Measurements from ENCODE around the gene KCNMA1. TPM values are rescaled to one million over a fixed set of nuclear protein-coding genes. Genes with fewer than 3 reads are reported as not detected.

KCNMA1 gene
- total RNA-seq, 4 donors from 2014 or later: 146 to 300 (median 265) TPM

DNA sequence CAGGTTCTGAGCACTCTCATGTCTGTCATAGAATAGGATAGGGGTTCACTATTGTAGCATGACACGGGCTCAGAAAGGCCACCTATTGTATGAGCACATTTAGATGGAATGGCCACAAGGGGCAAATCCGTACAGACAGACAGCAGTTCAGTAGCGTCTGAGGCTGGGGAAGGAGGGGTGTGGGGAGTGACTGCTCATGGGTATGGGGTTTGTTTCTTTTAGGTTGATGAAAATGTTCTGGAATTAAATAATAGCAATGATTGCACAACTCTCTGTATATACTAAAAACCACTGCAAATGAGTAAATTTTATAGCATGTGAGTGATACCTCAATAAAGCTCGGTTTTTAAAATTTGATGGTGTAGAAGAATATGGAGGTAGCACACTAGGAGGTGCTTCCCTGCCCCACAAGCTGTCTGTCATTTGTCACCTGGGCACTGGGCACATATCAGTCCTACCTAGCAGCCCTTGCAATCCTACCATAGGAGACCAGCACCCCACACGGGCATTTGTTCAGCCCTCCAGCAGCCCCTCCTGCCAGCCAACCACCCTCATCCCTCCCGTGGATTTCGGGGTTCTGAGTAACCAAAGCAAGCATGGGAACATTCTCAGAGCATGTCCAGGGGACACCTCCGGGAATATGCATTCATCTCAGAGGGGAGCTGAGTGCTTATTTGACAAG, 35.2 kb downstream of the KCNMA1 start:
- no peak for DNase-seq (ENCODE audit: extremely low spot score)
- Histone ChIP-seq H3K9me3 (no peaks in the 10 kb centered on the region), H3K27me3 (no peaks in the 10 kb centered on the region), H3K4me3 (no peak overlapping the region), H3K27ac (replicated peaks in 1 of 4) (peak overlapping the region; percentile 44 to 59 (median 49)), H3K4me1 (peaks cover 6 to 90% (median 80%) of the 10 kb centered on the region in 4 donors), H3K36me3 (no peaks in the 10 kb centered on the region)
- WGBS: 60% methylated on average over 8 of the region's 8 CpGs
- TF ChIP-seq POLR2AphosphoS5 (IDR thresholded peaks at IDR 0.05) (no peak), POLR2A (IDR thresholded peaks at IDR 0.05; ENCODE audit: low read depth) (no peak), EP300 (IDR thresholded peaks at IDR 0.05) (no peak)
- TF ChIP-seq, protein P1, sequence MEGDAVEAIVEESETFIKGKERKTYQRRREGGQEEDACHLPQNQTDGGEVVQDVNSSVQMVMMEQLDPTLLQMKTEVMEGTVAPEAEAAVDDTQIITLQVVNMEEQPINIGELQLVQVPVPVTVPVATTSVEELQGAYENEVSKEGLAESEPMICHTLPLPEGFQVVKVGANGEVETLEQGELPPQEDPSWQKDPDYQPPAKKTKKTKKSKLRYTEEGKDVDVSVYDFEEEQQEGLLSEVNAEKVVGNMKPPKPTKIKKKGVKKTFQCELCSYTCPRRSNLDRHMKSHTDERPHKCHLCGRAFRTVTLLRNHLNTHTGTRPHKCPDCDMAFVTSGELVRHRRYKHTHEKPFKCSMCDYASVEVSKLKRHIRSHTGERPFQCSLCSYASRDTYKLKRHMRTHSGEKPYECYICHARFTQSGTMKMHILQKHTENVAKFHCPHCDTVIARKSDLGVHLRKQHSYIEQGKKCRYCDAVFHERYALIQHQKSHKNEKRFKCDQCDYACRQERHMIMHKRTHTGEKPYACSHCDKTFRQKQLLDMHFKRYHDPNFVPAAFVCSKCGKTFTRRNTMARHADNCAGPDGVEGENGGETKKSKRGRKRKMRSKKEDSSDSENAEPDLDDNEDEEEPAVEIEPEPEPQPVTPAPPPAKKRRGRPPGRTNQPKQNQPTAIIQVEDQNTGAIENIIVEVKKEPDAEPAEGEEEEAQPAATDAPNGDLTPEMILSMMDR (IDR thresholded peaks at IDR 0.05): no peak
- intact Hi-C loops (cut with DNase I): no loop called here

DNA sequence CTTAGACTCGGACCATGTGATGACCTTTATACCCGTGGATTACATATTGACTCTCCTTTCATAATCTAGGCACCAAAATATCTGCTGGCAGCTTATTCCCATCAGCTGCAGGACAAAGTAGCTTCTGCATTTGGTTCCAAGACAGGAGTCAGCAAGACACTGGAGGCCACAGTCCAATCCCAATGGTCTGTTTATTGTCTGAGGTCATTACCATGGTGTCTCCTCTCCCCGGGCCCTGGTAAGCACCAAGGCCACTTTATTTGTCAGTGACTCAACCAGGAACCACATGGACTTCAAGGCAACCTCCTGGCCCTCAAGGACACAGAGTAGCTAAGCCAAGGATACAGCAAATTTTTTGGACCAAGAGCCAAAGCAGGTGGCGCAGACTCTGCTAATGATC, 36.1 kb downstream of the KCNMA1 start:
- H3K27ac ChIP-seq (replicated peaks in 1 of 4): peak overlapping the region; percentile 48 to 59 (median 52)
- no peak overlapping the region for H3K4me3 ChIP-seq
- 60% methylated on average over 4 of the region's 4 CpGs for WGBS
- DNase-seq (ENCODE audit: extremely low spot score): no peak
- peaks cover 6 to 91% (median 74%) of the 10 kb centered on the region in 4 donors for H3K4me1 ChIP-seq
- no peaks in the 10 kb centered on the region for H3K36me3 ChIP-seq
- H3K9me3 ChIP-seq: no peaks in the 10 kb centered on the region
- H3K27me3 ChIP-seq: no peaks in the 10 kb centered on the region
- TF ChIP-seq, protein P1 (IDR thresholded peaks at IDR 0.05): no peak
- peak in 1 of 2 donors; percentile 8 for TF ChIP-seq POLR2AphosphoS5 (IDR thresholded peaks at IDR 0.05)
- TF ChIP-seq EP300 (IDR thresholded peaks at IDR 0.05): no peak
- no peak for TF ChIP-seq POLR2A (IDR thresholded peaks at IDR 0.05; ENCODE audit: low read depth)
- intact Hi-C loops (cut with DNase I): no loop called here

DNA sequence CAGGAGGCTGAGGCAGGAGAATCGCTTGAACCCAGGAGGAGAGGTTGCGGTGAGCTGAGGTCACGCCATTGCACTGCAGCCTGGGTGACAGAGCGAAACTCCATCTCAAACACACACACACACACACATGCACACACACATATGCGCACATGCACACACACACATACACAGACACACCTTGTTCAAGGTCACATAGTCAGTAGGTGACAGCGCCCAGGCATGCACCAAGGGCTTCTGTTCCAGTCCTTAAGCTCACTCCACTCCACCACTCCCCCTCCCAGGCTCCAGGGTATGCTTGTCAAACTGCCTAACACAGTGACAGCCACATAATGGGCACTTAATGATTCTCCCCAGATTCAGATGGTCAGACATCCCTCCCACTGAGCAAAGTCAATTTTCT, 37.0 kb downstream of the KCNMA1 start:
- H3K4me1 ChIP-seq: peaks cover 6 to 85% (median 65%) of the 10 kb centered on the region in 4 donors
- no peaks in the 10 kb centered on the region for H3K27me3 ChIP-seq
- 87% methylated on average over 5 of the region's 6 CpGs for WGBS
- no peaks in the 10 kb centered on the region for H3K36me3 ChIP-seq
- intact Hi-C loops (cut with DNase I): no loop called here
- H3K4me3 ChIP-seq: no peak overlapping the region
- no peak for DNase-seq (ENCODE audit: extremely low spot score)
- H3K9me3 ChIP-seq: no peaks in the 10 kb centered on the region
- TF ChIP-seq, protein P1 (IDR thresholded peaks at IDR 0.05): no peak
- TF ChIP-seq POLR2A (IDR thresholded peaks at IDR 0.05; ENCODE audit: low read depth) (no peak), EP300 (IDR thresholded peaks at IDR 0.05) (no peak), POLR2AphosphoS5 (IDR thresholded peaks at IDR 0.05) (no peak)
- H3K27ac ChIP-seq (replicated peaks in 1 of 4): peak overlapping the region in 3 of 4 donors; percentile 50 to 59 (median 55)

DNA sequence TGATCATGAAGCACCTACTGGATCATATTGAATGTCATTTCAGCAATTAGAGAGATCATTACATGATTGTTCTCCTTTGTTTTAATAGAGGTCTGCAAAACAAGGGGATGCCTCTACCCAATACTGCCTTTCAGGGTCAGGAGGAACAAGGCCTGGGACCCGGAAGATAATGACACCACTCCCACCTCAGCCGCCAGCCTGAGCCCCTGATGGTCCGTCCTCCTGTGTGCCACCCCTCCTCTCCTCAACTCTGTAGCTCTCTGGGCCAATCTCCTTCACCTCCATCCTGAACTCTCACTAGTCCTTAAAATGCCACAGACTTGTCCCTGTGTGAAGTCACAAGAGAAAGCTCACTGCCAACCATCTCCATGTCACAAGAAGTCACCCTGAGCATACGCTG, 38.0 kb downstream of the KCNMA1 start:
- peak overlapping the region in 2 of 4 donors; percentile 5 to 59 for H3K27ac ChIP-seq (replicated peaks in 1 of 4)
- H3K36me3 ChIP-seq: no peaks in the 10 kb centered on the region
- no peak for DNase-seq (ENCODE audit: extremely low spot score)
- no peak overlapping the region for H3K4me3 ChIP-seq
- TF ChIP-seq, protein P1 (IDR thresholded peaks at IDR 0.05): no peak
- TF ChIP-seq POLR2AphosphoS5 (IDR thresholded peaks at IDR 0.05) (no peak), EP300 (IDR thresholded peaks at IDR 0.05) (no peak), POLR2A (IDR thresholded peaks at IDR 0.05; ENCODE audit: low read depth) (no peak)
- no peaks in the 10 kb centered on the region for H3K9me3 ChIP-seq
- no peaks in the 10 kb centered on the region for H3K27me3 ChIP-seq
- peaks cover 6 to 79% (median 58%) of the 10 kb centered on the region in 4 donors for H3K4me1 ChIP-seq
- WGBS: 79% methylated on average over 4 of the region's 4 CpGs
- intact Hi-C loops (cut with DNase I): no loop called here
